ENCODE results near the gene FBN1.
A peak's percentile ranks its signal among the peaks of the same experiment; 100 is the strongest.

- TF ChIP-seq POLR2A (IDR thresholded peaks at IDR 0.05) (no peak), CTCF (IDR thresholded peaks at IDR 0.05) (no peak), EP300 (IDR thresholded peaks at IDR 0.05) (no peak), POLR2AphosphoS5 (IDR thresholded peaks at IDR 0.05) (peak in 1 of 3 donors; percentile 16)
These were observed 53.2 kb downstream of the FBN1 start for GRCh38 chr15:48592221-48592731.
